ENCODE results near the gene SEPTIN14. TPM values are rescaled to one million over a fixed set of nuclear protein-coding genes. Genes with fewer than 3 reads are reported as not detected.
"Not testable (repeated sequence)": the region's sequence is repeated elsewhere in the genome, so short reads cannot be mapped to it uniquely, and the experiment has no call there.

The SEPTIN14 gene
- total RNA-seq, result not detected

DNA sequence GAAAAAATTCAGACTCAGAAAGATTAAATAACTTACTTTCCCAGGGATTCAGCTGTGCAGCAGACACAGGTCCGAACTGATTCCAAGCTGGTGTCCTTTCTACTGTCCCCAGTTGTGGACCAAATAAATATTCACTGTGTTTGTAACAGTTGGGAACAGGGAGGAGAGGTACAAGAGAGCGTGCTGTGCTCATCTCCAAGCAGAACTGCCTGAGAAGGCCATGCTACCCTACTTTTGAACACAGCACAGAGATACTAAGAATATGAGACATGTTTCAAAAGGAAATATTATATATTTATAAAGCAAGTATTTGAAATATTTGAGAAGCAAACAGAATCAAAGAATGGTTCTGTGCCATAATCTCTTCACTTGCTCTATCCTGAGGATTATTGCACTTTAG, at the start of gene SEPTIN14:
Gene SEPTIN14 (minus strand): TSS at position 101 of the 400 bp plus-strand sequence. CDS start 756 bp downstream, outside the sequence.
- H3K27ac ChIP-seq; H3K27me3 ChIP-seq; intact Hi-C loops (cut with DNase I; ENCODE audit: low total_unique reads); H3K36me3 ChIP-seq; H3K4me3 ChIP-seq; H3K4me1 ChIP-seq; DNase-seq (ENCODE audit: low spot score in 2 of 2); H3K9me3 ChIP-seq: not testable (repeated sequence)

DNA sequence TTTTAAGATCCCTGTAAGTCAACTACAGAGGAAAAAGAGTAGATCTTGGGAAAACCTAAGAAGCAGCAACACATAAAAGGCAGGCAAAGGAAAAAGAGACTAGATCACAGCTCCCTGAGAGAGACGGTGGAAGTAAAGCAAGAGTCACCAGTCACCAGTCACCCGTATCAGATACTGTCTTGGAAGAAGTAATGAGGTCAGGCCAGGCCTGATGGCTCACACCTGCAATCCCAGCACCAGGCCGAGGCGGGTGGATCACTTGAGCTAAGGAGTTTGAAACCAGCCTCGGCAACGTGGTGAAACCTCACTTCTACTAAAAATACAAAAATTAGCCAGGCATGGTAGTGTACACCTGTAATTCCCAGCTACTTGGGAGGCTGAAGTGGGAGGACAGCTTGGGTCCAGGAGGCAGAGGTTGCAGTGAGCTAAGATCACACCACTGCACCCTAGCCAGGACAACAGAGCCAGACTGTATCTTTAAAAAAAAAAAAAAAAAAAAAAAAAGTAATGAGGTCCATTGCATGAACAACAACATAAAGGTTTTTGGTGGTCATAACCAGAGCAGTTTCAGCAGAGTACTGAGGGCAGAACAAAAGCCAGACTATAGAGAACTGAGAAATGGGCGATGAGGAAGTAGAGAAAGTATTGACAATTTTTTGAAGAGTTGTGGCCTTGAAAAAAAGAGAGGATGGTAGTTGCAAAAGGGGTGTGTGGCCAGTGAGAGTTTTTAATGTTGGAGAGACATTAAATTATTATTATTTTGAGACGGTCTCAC, 41.6 kb upstream of the SEPTIN14 start:
- no peak for DNase-seq (ENCODE audit: low spot score in 2 of 2)
- Histone ChIP-seq H3K4me1 (no peaks in the 10 kb centered on the region), H3K27me3 (no peaks in the 10 kb centered on the region), H3K27ac (no peak overlapping the region), H3K9me3 (no peaks in the 10 kb centered on the region), H3K36me3 (no peaks in the 10 kb centered on the region), H3K4me3 (no peak overlapping the region)
- intact Hi-C loops (cut with DNase I; ENCODE audit: low total_unique reads), result no loop called here
- TF ChIP-seq, protein P1, sequence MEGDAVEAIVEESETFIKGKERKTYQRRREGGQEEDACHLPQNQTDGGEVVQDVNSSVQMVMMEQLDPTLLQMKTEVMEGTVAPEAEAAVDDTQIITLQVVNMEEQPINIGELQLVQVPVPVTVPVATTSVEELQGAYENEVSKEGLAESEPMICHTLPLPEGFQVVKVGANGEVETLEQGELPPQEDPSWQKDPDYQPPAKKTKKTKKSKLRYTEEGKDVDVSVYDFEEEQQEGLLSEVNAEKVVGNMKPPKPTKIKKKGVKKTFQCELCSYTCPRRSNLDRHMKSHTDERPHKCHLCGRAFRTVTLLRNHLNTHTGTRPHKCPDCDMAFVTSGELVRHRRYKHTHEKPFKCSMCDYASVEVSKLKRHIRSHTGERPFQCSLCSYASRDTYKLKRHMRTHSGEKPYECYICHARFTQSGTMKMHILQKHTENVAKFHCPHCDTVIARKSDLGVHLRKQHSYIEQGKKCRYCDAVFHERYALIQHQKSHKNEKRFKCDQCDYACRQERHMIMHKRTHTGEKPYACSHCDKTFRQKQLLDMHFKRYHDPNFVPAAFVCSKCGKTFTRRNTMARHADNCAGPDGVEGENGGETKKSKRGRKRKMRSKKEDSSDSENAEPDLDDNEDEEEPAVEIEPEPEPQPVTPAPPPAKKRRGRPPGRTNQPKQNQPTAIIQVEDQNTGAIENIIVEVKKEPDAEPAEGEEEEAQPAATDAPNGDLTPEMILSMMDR (IDR thresholded peaks at IDR 0.05), result no peak
- TF ChIP-seq POLR2AphosphoS5 (IDR thresholded peaks at IDR 0.05) (no peak), POLR2A (IDR thresholded peaks at IDR 0.05) (no peak)

DNA sequence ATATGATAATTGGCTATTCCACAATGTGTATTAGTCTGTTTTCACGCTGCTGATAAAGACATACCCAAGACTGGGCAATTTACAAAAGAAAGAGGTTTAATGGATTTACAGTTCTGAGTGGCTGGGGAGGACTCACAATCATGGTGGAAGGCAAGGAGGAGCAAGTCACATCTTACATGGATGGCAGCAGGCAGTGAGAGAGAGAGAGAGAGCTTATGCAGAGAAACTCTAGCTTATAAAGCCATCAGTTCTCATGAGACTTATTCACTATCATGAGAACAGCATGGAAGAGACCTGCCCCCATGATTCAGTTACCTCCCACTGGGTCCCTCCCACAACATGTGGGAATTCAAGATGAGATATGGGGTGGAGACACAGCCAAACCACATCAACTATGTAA, 38.5 kb upstream of the SEPTIN14 start:
- H3K27me3 ChIP-seq; H3K4me3 ChIP-seq; intact Hi-C loops (cut with DNase I; ENCODE audit: low total_unique reads); H3K27ac ChIP-seq; H3K4me1 ChIP-seq; H3K9me3 ChIP-seq; DNase-seq (ENCODE audit: low spot score in 2 of 2); H3K36me3 ChIP-seq: not testable (repeated sequence)

DNA sequence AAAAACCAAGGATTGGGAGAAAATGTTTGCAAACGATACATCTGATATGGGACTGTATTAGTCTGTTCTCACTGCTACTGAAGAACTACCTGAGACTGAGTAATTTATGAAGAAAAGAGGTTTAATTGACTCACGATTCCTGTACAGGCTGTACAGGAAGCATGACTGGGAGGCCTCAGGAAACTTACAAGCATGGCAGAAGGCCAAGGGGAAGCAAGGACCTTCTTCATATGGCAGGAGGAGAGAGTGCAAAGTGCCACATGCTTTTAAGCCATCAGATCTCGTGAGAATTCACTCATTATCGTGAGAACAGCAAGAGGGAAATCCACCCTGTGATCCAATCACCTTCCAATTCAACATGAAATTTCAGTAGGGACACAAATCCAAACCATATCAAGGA, 35.7 kb upstream of the SEPTIN14 start:
- H3K27ac ChIP-seq, result no peak overlapping the region
- H3K36me3 ChIP-seq, result no peaks in the 10 kb centered on the region
- no peak for DNase-seq (ENCODE audit: low spot score in 2 of 2)
- no peaks in the 10 kb centered on the region for H3K4me1 ChIP-seq
- H3K27me3 ChIP-seq, result no peaks in the 10 kb centered on the region
- TF ChIP-seq POLR2A (IDR thresholded peaks at IDR 0.05) (no peak), POLR2AphosphoS5 (IDR thresholded peaks at IDR 0.05) (no peak)
- TF ChIP-seq, protein P1 (IDR thresholded peaks at IDR 0.05), result no peak
- H3K9me3 ChIP-seq, result no peaks in the 10 kb centered on the region
- H3K4me3 ChIP-seq, result no peak overlapping the region
- intact Hi-C loops (cut with DNase I; ENCODE audit: low total_unique reads), result no loop called here

DNA sequence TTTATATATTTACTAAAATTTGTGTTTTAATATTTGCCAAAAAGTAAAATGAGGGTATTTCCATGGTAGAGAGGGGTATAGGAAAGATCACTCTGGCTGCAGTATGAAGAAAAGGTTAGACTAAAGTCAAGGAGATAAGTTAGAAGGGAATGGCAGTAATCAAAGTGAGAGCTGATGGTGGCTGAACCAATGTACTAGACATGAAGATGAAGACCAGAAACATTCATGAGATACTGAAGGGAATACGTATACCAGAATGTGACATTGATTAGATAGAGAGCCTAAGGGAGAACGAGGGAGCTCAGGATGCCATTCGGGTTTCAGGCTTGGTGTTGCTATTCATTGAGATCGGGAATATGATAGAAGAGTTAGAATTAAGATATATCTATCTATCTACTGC, 32.5 kb upstream of the SEPTIN14 start:
- H3K36me3 ChIP-seq, result no peaks in the 10 kb centered on the region
- H3K27ac ChIP-seq, result no peak overlapping the region
- intact Hi-C loops (cut with DNase I; ENCODE audit: low total_unique reads), result no loop called here
- H3K9me3 ChIP-seq, result no peaks in the 10 kb centered on the region
- no peak overlapping the region for H3K4me3 ChIP-seq
- no peaks in the 10 kb centered on the region for H3K27me3 ChIP-seq
- H3K4me1 ChIP-seq, result no peaks in the 10 kb centered on the region
- TF ChIP-seq, protein P1 (IDR thresholded peaks at IDR 0.05), result no peak
- TF ChIP-seq POLR2A (IDR thresholded peaks at IDR 0.05) (no peak), POLR2AphosphoS5 (IDR thresholded peaks at IDR 0.05) (no peak)
- no peak for DNase-seq (ENCODE audit: low spot score in 2 of 2)

DNA sequence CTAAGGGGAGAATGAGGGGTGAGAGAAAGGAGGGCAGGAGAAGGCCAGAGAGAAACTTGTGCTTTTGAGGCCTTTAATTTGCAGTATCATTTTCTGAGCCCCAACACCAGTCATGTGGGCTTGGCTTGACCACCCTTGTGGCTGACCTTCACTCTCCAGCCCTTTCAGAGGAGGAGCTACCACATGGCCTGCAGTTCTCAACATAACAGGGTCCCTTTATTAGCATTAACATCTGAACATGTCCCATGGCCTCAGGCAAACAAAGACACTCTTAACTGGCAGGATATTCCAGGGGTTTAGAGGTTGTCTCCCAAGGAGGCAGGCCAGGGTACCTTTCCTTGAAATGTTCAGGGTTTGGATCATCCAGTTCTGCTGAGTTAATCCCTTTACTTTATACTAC, 31.4 kb upstream of the SEPTIN14 start:
- Histone ChIP-seq H3K27me3 (no peaks in the 10 kb centered on the region), H3K27ac (no peak overlapping the region), H3K36me3 (no peaks in the 10 kb centered on the region), H3K4me1 (no peaks in the 10 kb centered on the region), H3K4me3 (no peak overlapping the region), H3K9me3 (no peaks in the 10 kb centered on the region)
- no peak for TF ChIP-seq POLR2AphosphoS5 (IDR thresholded peaks at IDR 0.05)
- TF ChIP-seq POLR2A (IDR thresholded peaks at IDR 0.05), result no peak
- TF ChIP-seq, protein P1 (IDR thresholded peaks at IDR 0.05), result no peak
- DNase-seq (ENCODE audit: low spot score in 2 of 2), result no peak
- intact Hi-C loops (cut with DNase I; ENCODE audit: low total_unique reads), result no loop called here

DNA sequence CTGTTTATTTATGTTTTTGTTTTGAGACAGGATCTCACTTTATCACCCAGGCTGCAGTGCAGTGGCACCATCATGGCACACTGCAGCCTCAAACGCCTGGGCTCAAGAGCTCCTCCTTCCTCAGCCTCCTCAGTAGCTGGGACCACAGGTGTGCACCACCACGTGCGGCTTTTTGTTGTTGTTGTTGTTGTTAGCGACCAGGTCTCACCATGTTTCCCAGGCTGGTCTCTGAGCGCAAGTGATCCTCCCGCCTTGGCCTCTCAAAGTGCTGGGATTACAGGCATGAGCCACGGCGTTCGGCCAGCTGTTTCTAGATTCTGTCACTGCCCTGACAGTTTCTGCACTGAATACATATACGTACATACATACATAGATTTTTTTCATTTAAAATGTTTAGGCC, 25.8 kb upstream of the SEPTIN14 start:
- Histone ChIP-seq H3K4me3 (peak overlapping the region in 2 of 3 donors; percentile 54 to 82), H3K27ac (peak overlapping the region in 1 of 2 donors; percentile 76)
- H3K4me1 ChIP-seq; DNase-seq (ENCODE audit: low spot score in 2 of 2); H3K9me3 ChIP-seq; H3K36me3 ChIP-seq; intact Hi-C loops (cut with DNase I; ENCODE audit: low total_unique reads); H3K27me3 ChIP-seq: not testable (repeated sequence)
